Right atrium auricular region (tissue), 2 donors: ENCODE data around the gene STK17A. TPM values are rescaled to one million over a fixed set of nuclear protein-coding genes. Genes with fewer than 3 reads are reported as not detected.
"Not testable (repeated sequence)": the region's sequence is repeated elsewhere in the genome, so short reads cannot be mapped to it uniquely, and the experiment has no call there.

Source experiments
- DNase-seq: peaks from one replicate; pipeline ENCODE4 v3.0.0-alpha.2; 2019; ENCODE audit warnings: low spot score
- H3K27ac ChIP-seq, 2 donors: fragments of 200-600 bp; sonication (generic); 1 replicate in 1 of 2; 2 replicates in 1 of 2; pipeline ENCODE4 v1.5.1; 2016 to 2019
- H3K27me3 ChIP-seq, 2 donors: fragments of 200-600 bp; sonication (generic); one replicate each; pipeline versions ENCODE4 v1.5.1 to v1.6.0; 2017 to 2019
- H3K36me3 ChIP-seq: fragments of 200-600 bp; sonication (generic); one replicate; pipeline ENCODE4 v1.5.1; 2016
- H3K4me1 ChIP-seq, 2 donors: fragments of 200-600 bp; sonication (generic); one replicate each; pipeline versions ENCODE4 v1.5.1 to v1.6.0; 2017 to 2019
- H3K4me3 ChIP-seq, 2 donors: fragments of 200-600 bp; sonication (generic); 1 replicate in 1 of 2; 2 replicates in 1 of 2; pipeline ENCODE4 v1.5.1; 2017 to 2019; ENCODE audit warnings: mild to moderate bottlenecking in 1 of 2, moderate library complexity in 1 of 2
- H3K9me3 ChIP-seq, 2 donors: fragments of 200-600 bp; sonication (generic); one replicate each; pipeline ENCODE4 v1.5.1; 2019
- CTCF ChIP-seq, 2 donors: fragments of 200-600 bp; sonication (generic); IDR thresholded peaks; one replicate each; pipeline ENCODE4 v1.5.1; 2019; ENCODE audit warnings: antibody characterized with exemption in 2 of 2
- total RNA-seq, 2 donors: library from RNA; depleted of rRNA; stranded (reverse); fragments of >200 nt; gene quantifications; one replicate each; pipeline ENCODE4 v1.1.0, GENCODE V29; 2016

The STK17A gene
- total RNA-seq, 2 donors from 2014 or later = 15.6 to 25.9 TPM

DNA sequence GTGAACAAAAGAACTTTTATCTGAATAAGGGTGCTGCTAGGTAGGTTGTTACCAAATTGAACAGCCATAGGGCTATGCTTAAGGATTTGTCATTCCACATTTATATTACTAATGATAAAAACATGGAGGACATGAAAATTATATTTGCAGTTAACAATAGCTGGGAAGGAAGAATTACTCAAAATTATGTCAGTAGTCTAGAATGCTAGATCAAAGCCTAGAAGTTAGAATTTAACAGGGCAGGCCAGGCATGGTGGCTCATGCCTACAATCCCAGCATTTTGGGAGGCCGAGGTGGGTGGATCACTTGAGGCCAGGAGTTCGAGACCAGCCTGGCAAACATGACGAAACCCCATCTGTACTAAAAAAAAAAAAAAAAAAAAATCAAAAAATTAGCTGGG, 9.4 kb downstream of the STK17A start:
- H3K9me3 ChIP-seq = no peaks in the 10 kb centered on the region
- H3K27me3 ChIP-seq = no peaks in the 10 kb centered on the region
- H3K4me1 ChIP-seq = peaks cover 0 to 6% of the 10 kb centered on the region in 2 donors
- H3K36me3 ChIP-seq = peaks cover 16% of the 10 kb centered on the region
- H3K4me3 ChIP-seq = no peak overlapping the region
- no peak for TF ChIP-seq CTCF (IDR thresholded peaks at IDR 0.05)
- H3K27ac ChIP-seq = no peak overlapping the region
- DNase-seq = no peak

DNA sequence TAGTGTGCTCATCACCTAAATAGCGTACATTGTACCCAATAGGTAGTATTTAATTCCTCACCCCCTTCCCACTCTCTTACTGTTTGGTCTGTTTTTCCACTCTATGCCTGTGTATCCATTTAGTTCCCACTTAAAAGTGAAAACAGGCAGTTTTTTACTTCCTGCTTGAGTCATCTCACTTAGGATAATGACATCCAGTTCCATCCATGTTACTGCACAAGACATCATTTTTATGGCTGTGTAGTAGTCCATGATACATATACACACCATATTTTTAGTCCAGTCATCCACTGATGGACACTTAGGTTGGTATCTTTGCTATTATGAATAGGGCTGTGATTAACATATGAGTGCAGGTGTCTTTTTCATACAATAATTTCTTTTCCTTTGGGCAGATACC, 10.1 kb downstream of the STK17A start:
- no peak overlapping the region for H3K27ac ChIP-seq
- no peak for TF ChIP-seq CTCF (IDR thresholded peaks at IDR 0.05)
- H3K4me1 ChIP-seq = peaks cover 0 to 6% of the 10 kb centered on the region in 2 donors

DNA sequence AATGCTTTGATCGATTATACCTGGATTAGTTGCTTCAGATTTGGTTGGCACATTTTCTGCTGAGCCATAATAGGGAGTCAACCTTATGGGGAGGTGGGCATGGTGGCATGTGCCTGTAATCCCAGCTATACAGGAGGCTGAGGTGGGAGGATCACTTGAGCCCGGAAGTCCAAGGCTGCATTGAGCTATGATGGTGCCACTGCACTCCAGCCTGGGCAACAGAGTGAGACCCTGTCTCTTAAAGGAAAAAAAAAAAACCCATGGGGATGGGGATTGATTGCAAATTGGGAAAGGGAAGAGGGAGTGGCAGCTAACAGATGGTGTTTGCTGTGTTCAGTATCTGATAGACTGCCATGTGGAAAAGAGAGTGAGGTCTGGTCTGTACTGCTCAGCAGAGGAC, 11.1 kb downstream of the STK17A start:
- no peaks in the 10 kb centered on the region for H3K27me3 ChIP-seq
- no peak overlapping the region for H3K4me3 ChIP-seq
- no peak overlapping the region for H3K27ac ChIP-seq
- DNase-seq = no peak
- H3K4me1 ChIP-seq = peaks cover 0 to 6% of the 10 kb centered on the region in 2 donors
- H3K36me3 ChIP-seq = peaks cover 26% of the 10 kb centered on the region
- no peak for TF ChIP-seq CTCF (IDR thresholded peaks at IDR 0.05)
- no peaks in the 10 kb centered on the region for H3K9me3 ChIP-seq

More for the DNA sequence above, 10.1 kb downstream of the STK17A start:
- H3K36me3 ChIP-seq = peaks cover 23% of the 10 kb centered on the region
- H3K27me3 ChIP-seq = no peaks in the 10 kb centered on the region
- no peaks in the 10 kb centered on the region for H3K9me3 ChIP-seq
- H3K4me3 ChIP-seq = no peak overlapping the region
- DNase-seq = no peak

GRCh38 chr7:43596426-43596825, 13.5 kb downstream of the STK17A start:
- not testable (repeated sequence) for H3K9me3 ChIP-seq, H3K4me3 ChIP-seq, H3K4me1 ChIP-seq, H3K27me3 ChIP-seq, H3K27ac ChIP-seq, DNase-seq
- peaks cover 37% of the 10 kb centered on the region for H3K36me3 ChIP-seq

GRCh38 chr7:43600056-43600455, 17.1 kb downstream of the STK17A start:
- Histone ChIP-seq H3K4me1 (no peaks in the 10 kb centered on the region), H3K9me3 (no peaks in the 10 kb centered on the region), H3K36me3 (peaks cover 45% of the 10 kb centered on the region), H3K27me3 (no peaks in the 10 kb centered on the region), H3K27ac (no peak overlapping the region), H3K4me3 (no peak overlapping the region)
- DNase-seq = no peak
- TF ChIP-seq CTCF (IDR thresholded peaks at IDR 0.05) = no peak

GRCh38 chr7:43602256-43602655, 19.3 kb downstream of the STK17A start:
- DNase-seq = no peak
- no peak for TF ChIP-seq CTCF (IDR thresholded peaks at IDR 0.05)
- no peak overlapping the region for H3K27ac ChIP-seq

More at GRCh38 chr7:43602256-43602655, 19.3 kb downstream of the STK17A start:
- H3K9me3 ChIP-seq = no peaks in the 10 kb centered on the region
- no peak overlapping the region for H3K4me3 ChIP-seq
- H3K27me3 ChIP-seq = no peaks in the 10 kb centered on the region
- H3K36me3 ChIP-seq = peaks cover 30% of the 10 kb centered on the region
- no peaks in the 10 kb centered on the region for H3K4me1 ChIP-seq
